Right hindlimb (tissue), 1 donor: ENCODE data around the gene GLI2.

Experiments used
- DNase-seq: peaks from one replicate; pipeline ENCODE4 v3.0.0-alpha.2; 2018

The GLI2 gene

GRCh38 chr2:120715941-120716340 lies 19.7 kb upstream of the GLI2 start:
- DNase-seq, result no peak

GRCh38 chr2:120716641-120717585 lies 18.8 kb upstream of the GLI2 start:
- DNase-seq, result no peak

DNA sequence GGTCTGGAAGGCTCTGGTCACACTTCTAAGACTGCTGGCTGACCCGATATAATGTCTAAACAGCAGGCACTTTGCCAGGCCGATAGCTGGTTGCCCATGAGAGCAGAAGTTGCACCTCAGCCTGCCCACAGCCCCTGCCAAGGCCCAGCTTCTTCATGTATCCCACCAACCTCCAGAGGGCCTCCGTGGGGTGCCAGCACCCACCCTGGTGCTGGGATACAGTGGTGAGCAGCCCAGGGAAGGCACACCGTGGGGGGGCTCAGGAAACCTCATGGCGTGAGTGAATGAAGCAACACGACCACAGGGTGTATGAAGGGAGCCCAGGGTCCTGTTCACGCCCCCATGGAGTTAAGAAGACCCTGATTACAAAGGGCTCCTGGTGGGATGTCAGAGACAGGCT lies 16.2 kb upstream of the GLI2 start:
- DNase-seq, result no peak

DNA sequence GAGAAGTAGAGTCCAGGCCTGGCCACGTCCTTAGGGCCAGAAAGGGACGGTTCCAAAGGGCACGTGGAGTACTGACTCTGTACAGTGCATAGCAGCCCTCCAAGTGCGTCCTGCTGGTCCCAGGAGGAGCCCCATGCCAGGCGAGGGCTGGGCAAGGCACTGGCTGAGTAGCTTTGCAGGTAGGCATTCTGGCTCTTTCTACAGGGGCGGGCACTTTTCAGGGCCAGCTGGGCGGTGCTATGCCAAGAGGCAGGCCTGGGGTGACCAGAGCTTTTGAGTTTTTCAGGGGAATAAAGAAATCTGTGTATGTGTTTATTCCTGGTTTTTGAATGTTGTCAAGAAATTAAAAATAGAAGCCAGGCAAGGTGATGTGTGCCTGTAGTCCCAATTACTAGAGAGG lies 15.4 kb upstream of the GLI2 start:
- DNase-seq, result no peak

DNA sequence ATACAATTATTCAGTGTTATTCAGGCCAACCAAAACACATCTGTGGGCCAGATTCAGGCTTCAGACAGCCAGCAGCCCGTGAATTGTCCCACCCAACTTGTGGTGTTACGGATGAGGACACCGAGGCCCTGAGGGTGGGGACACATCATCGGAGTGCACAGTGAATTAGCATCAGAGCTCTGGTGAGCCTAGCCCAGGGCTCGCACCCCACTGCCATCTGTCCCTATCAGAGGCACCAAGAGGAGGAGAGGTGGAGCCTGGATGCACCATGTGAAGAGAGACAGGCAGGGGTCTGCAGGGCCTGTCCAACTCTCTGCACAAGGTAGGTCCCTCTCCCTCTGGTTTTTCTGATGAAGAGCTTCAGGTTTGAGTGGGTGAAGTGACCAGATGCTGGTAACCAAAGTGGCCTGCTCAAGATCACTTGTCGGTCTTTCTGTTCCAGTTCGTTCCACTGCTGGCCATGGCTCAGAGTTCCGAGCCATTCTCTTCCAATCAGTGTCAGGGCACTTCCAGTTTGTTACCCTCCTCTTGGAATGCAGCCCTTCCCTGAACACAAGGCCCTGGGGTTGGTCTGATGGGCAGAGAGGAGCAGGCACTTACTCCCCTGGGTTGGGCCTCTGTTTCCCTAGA lies 14.8 kb upstream of the GLI2 start:
- no peak for DNase-seq

DNA sequence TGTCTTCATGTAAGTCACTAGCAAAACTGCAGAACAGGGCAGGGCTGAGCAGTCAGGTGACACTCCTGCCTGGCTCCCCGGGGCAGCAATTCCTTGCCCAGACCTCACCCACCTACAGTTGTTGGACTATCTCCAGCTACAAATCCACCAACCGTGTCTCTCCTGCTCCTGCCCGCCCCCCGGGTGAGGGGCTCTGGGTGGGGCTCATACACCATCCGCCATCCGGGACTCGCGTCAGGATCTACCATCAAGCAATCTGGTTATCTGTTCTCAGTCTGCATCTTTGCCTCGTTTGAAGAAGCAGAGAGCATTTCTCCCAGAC lies 13.5 kb upstream of the GLI2 start:
- DNase-seq, result no peak

DNA sequence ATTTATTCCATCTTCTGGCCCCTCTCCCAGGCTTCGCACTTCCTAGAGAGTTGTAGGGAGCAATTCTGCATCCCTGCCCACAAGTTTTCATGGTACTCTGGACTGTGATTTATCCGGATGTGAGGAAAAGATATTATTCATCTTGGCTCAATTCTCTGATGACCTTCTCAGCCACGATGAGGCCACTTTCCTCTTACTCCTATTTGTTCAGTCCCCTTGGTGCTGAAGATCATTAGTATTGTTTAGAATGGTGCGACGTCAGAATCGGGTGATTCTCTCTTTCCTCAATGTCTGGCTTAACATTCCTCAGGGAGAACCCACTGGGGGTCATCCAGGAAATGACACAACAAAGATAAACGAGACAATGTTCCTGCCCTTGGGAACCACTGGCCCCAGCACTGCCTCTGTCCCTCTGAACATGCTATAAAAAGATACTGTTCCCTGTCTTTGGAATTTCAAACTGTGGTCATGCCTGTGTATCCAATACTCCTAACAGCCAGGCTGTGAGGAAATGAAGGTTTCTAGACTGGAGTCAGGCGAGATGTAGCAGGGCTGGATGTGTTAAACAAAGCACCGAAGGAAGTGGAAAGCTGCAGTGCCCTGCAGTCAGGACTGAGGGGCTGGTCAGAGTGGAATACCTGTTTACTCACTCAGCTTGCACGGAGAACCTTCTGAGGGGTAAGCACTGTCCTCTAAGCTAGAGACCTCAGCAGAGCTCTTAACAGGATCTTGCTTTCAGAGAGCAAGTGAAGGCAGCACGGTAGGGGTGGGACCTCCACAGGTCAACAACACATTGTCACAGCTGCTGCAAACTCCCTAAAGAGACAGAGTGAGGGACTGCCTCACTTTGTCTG lies 12.9 kb upstream of the GLI2 start:
- peak; percentile 39 for DNase-seq

DNA sequence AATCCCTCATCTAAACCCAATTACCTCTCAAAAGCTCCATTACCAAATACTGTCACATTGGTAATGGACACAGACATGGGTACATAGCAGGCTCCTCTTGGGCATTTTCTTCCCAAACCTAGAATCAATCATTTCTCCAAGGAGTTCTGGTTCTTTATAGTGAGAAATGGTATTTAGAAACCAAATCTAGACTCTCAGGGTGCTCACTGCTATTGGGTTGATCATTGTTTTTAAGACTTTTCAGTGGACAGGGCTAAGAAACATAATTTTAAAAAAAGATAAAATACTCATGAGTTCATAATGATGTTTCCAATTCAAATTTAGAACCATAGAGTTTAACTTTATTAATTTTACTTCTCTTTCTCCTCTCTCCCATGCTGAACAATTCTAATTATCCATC lies 9.4 kb upstream of the GLI2 start:
- DNase-seq, result no peak

GRCh38 chr2:120729406-120730399 lies 6.0 kb upstream of the GLI2 start:
- no peak for DNase-seq

GRCh38 chr2:120731175-120731574 lies 4.5 kb upstream of the GLI2 start:
- DNase-seq, result no peak

- DNase-seq, result no peak
Observed at GRCh38 chr2:120732506-120733237, 3.0 kb upstream of the GLI2 start.

DNA sequence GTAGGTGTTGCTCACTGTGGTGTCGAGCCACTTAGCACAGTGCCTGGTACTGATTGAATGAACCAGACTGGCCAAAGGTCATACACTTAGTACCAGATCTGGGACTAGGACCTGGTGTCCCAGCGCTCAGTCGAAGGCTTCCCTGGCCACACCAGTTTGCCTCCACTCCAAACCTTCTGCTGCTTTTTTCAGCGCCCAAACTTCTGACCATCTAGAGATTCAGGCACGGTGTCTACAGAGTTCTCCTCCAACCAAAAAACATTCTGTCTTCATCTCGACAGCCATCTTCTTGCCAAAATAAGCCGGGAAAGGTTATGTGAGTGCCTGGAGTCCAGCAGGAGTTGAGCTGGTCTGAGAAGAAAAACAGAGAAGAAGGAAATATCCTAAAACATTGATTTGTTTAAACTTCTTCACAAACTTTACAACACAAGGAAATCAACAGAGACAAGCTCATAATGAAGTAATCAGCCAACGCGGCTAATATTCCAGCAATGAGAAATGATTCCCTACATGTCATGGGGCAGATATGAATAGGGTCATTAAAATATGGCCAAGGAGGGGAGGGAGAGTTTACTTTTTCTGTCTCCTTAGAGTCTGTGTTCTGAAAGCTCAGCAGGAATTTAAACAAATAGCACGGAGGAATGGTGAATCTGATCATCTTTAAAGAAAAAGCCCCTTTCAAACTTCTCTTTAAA lies 2.3 kb upstream of the GLI2 start:
- no peak for DNase-seq

GRCh38 chr2:120734930-120735651 lies 577 bp upstream of the GLI2 start:
- DNase-seq, result peak; percentile 52

DNA sequence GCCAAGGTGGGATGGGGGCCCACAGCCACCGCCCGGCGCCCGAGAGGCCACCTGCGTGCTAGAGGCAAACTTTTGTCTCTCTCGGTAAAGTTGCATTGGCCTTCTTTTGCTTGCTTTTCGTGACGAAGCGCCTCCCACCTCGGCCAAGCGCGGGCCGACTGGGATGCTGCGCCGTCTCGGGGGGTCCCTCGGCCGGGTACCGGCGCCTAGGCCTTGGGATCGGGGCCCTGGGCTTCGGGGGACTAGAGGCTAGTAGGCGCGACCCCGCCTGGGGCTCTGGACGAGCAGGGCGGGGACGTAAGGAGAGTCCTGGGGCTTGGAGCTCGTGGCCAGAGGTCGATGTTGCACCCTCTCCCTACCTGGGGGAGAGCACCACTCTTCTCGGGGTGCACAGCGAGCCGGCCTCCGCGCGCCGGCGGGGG lies 545 bp downstream of the GLI2 start:
- DNase-seq, result no peak

- DNase-seq, result peak; percentile 91
Observed at GRCh38 chr2:120736624-120737339, 1.1 kb downstream of the GLI2 start.

- DNase-seq, result peak; percentile 63
Observed at GRCh38 chr2:120737340-120738101, 1.9 kb downstream of the GLI2 start.

GRCh38 chr2:120738117-120738516 lies 2.4 kb downstream of the GLI2 start:
- no peak for DNase-seq

GRCh38 chr2:120738786-120739437 lies 3.2 kb downstream of the GLI2 start:
- DNase-seq, result no peak
